WI38 (cell line): ENCODE data around the gene SLC6A9.

ENCODE experiments used
- H3K4me3 ChIP-seq: 2 replicates; pipeline ENCODE4 v1.5.1; 2011; ENCODE audit warnings: low read depth, mild to moderate bottlenecking, control low read depth, low read length
- CTCF ChIP-seq: IDR thresholded peaks from 2 replicates; pipeline ENCODE4 v1.5.1; 2012; ENCODE audit warnings: low read depth, mild to moderate bottlenecking, control low read depth, low read length

SLC6A9 gene

GRCh38 chr1:43999455-43999854 lies 31.8 kb downstream of the SLC6A9 start:
- no peak for TF ChIP-seq CTCF
- no peak overlapping the region for H3K4me3 ChIP-seq

DNA sequence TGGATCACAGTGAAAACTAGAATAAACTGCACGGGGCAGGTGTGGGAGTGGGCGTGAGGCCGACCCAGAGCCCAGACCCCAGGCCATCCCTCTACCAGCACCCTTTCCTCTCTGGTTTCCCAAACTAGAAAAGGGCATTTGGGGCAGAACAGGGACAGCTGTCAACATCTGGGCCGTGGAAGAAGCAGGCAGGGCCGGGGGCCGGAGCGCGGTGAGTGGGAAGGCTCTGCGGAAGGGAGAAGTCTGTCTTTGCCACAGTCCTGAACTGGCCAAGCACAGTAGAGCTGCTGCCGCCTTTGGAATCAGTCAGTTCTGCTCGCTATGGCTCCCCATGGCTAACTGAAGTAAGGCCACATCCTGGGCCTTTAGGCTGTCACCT lies 33.3 kb downstream of the SLC6A9 start:
- no peak for TF ChIP-seq CTCF
- no peak overlapping the region for H3K4me3 ChIP-seq

DNA sequence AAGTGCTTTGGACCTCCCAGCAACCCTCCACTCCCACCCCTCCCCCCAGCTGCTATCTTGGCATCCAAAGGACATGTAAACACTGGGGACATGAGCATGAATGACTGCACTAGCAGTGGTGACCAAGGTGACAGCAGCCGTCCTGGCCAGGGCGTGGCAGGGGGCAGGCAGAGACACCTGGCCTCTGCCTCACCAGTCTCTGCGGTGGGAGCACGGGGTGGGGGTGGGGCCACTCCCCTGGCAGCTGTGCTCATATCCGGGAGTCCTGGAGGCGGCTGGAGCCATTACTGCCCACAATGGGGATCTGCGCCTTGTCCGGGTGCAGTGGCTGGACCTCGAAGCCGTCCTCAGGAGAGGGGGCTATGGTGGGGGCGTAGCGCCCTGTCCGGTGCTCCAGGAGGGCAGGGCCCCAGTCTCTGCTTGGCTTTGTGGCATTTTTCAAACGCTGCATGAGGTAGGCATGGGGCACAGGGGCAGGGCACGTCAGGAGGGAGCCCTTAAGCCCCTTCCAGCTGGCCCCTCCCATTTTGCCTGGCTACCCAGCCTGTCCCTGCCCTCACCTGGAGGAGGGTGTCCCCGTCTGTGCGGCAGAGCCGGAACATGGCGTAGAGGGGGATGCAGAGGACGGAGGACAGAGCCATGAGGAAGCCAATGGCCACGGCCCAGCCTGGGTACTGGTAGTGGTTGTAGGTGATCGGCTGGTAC lies 33.8 kb downstream of the SLC6A9 start:
- no peak for TF ChIP-seq CTCF
- H3K4me3 ChIP-seq = no peak overlapping the region

DNA sequence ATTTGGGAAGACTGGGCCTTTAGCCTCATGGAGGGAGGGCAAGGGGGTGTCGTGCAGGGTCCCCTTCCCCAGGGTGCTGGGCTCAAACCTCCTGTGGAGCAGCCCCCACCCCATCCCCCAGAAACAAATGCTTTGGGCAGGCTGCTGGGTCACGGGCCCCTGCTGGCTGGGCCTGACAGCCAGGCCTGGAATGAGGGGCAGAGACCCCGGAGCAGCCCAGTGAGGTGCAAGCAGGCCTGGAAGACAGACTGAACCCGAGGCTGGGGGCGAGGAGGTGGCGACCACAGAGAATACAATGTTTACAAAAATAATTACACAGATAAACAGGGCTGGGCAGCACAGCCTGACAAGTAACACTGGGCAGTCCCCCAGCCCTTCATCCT lies 34.5 kb downstream of the SLC6A9 start:
- no peak for TF ChIP-seq CTCF
- H3K4me3 ChIP-seq = no peak overlapping the region

GRCh38 chr1:43995984-43996732 lies 35.1 kb downstream of the SLC6A9 start:
- no peak overlapping the region for H3K4me3 ChIP-seq
- no peak for TF ChIP-seq CTCF

- H3K4me3 ChIP-seq = no peak overlapping the region
- TF ChIP-seq CTCF = 0 out of 2 replicates have a peak, but pooled peaks have one; percentile 13
Observed at GRCh38 chr1:43994794-43995790, 36.2 kb downstream of the SLC6A9 start.
